ENCODE data around the gene PQBP1.

GRCh38 chrX:48948589-48948988 lies 50.9 kb downstream of the PQBP1 start:
- TF ChIP-seq CTCF (optimal IDR thresholded peaks at IDR 0.05 in 1 of 3, IDR thresholded peaks at IDR 0.05 in 1 of 3, conservative IDR thresholded peaks at IDR 0.05 in 1 of 3; ENCODE audit: extremely low read depth in 1 of 3, insufficient read depth in 2 of 3, low read length in 3 of 3) (no peak), EZH2 (IDR thresholded peaks at IDR 0.05; ENCODE audit: low read length) (no peak)

Data from keratinocyte (primary cell).